HepG2 (cell line): Measurements from ENCODE around the gene REST. TPM values are rescaled to one million over a fixed set of nuclear protein-coding genes. Genes with fewer than 3 reads are reported as not detected.

Source experiments
- ARNT ChIP-seq: fragments of 450-650 bp; IDR thresholded peaks from 2 replicates; pipeline ENCODE4 v1.6.1; 2017
- CEBPZ ChIP-seq: IDR thresholded peaks from 2 replicates; pipeline ENCODE4 v1.6.1; 2012; ENCODE audit warnings: low read length, improper control_type of control experiment
- CHD2 ChIP-seq: IDR thresholded peaks from 2 replicates; pipeline ENCODE4 v1.6.1; 2011; ENCODE audit warnings: low read depth, low read length, improper control_type of control experiment
- FLYWCH1 ChIP-seq: sonication (generic); formaldehyde crosslinking; IDR thresholded peaks from 2 replicates; pipeline ENCODE4 v1.8.1; 2023; ENCODE audit warnings: mild to moderate bottlenecking, missing genetic modification reagents
- FOXM1 ChIP-seq: sonication (generic); formaldehyde crosslinking; IDR thresholded peaks from 2 replicates; pipeline ENCODE4 v1.5.0; 2020; ENCODE audit warnings: missing genetic modification reagents
- GLI4 ChIP-seq: sonication (generic); formaldehyde crosslinking; IDR thresholded peaks from 2 replicates; pipeline ENCODE4 v1.5.1; 2020; ENCODE audit warnings: missing genetic modification reagents, mild to moderate bottlenecking, moderate library complexity, borderline replicate concordance
- MED13 ChIP-seq: sonication (generic); formaldehyde crosslinking; IDR thresholded peaks from 2 replicates; pipeline ENCODE4 v1.5.0; 2020; ENCODE audit warnings: missing genetic modification reagents
- MLX ChIP-seq: IDR thresholded peaks from 2 replicates; pipeline ENCODE4 v1.6.1; 2016
- NKX3-1 ChIP-seq: sonication (generic); formaldehyde crosslinking; IDR thresholded peaks from 2 replicates; pipeline ENCODE4 v1.5.0; 2020; ENCODE audit warnings: missing genetic modification reagents
- PITX1 ChIP-seq: sonication (generic); formaldehyde crosslinking; IDR thresholded peaks from 2 replicates; pipeline ENCODE4 v1.5.1; 2020; ENCODE audit warnings: mild to moderate bottlenecking, missing genetic modification reagents
- REL ChIP-seq: sonication (generic); formaldehyde crosslinking; conservative IDR thresholded peaks from 2 replicates; pipeline ENCODE4 v1.8.0; 2022; ENCODE audit warnings: mild to moderate bottlenecking, missing genetic modification reagents, moderate library complexity
- RNF219 ChIP-seq: sonication (generic); formaldehyde crosslinking; IDR thresholded peaks from 2 replicates; pipeline ENCODE4 v1.5.0; 2020; ENCODE audit warnings: mild to moderate bottlenecking, missing genetic modification reagents
- RXRA ChIP-seq: sonication (generic); formaldehyde crosslinking; IDR thresholded peaks from 2 replicates; pipeline ENCODE4 v1.5.1; 2020; ENCODE audit warnings: missing genetic modification reagents
- SKI ChIP-seq: fragments of 450-650 bp; IDR thresholded peaks from one replicate; pipeline ENCODE4 v1.6.1; 2018; ENCODE audit warnings: mild to moderate bottlenecking; ENCODE audit not compliant: partially characterized antibody
- SNAPC5 ChIP-seq: sonication (generic); formaldehyde crosslinking; IDR thresholded peaks from 2 replicates; pipeline ENCODE4 v1.8.1; 2023; ENCODE audit warnings: mild to moderate bottlenecking, missing genetic modification reagents, borderline replicate concordance
- TRIM24 ChIP-seq: sonication (generic); formaldehyde crosslinking; IDR thresholded peaks from 2 replicates; pipeline ENCODE4 v1.8.0; 2022; ENCODE audit warnings: mild to moderate bottlenecking, missing genetic modification reagents
- ZBTB42 ChIP-seq: sonication (generic); formaldehyde crosslinking; IDR thresholded peaks from 2 replicates; pipeline ENCODE4 v1.5.0; 2020; ENCODE audit warnings: mild to moderate bottlenecking, missing genetic modification reagents
- ZBTB46 ChIP-seq: sonication (generic); formaldehyde crosslinking; IDR thresholded peaks from 2 replicates; pipeline ENCODE4 v1.4.0; 2020; ENCODE audit warnings: mild to moderate bottlenecking, missing genetic modification reagents, borderline replicate concordance
- ZNF260 ChIP-seq: sonication (generic); formaldehyde crosslinking; IDR thresholded peaks from 2 replicates; pipeline ENCODE4 v1.4.0; 2020; ENCODE audit warnings: missing genetic modification reagents, low read depth, mild to moderate bottlenecking, borderline replicate concordance
- ZNF451 ChIP-seq: sonication (generic); formaldehyde crosslinking; IDR thresholded peaks from 2 replicates; pipeline ENCODE4 v1.5.0; 2020; ENCODE audit warnings: mild to moderate bottlenecking, missing genetic modification reagents
- ZNF670 ChIP-seq: sonication (generic); formaldehyde crosslinking; IDR thresholded peaks from 2 replicates; pipeline ENCODE4 v1.8.0; 2022; ENCODE audit warnings: mild to moderate bottlenecking, missing genetic modification reagents, borderline replicate concordance
- ZNF768 ChIP-seq: sonication (generic); formaldehyde crosslinking; IDR thresholded peaks from 2 replicates; pipeline ENCODE4 v1.4.0; 2020; ENCODE audit warnings: missing genetic modification reagents
- ZNF776 ChIP-seq: sonication (generic); formaldehyde crosslinking; IDR thresholded peaks from 2 replicates; pipeline ENCODE4 v1.4.0; 2020; ENCODE audit warnings: mild to moderate bottlenecking, missing genetic modification reagents
- ZNF780A ChIP-seq: sonication (generic); formaldehyde crosslinking; IDR thresholded peaks from 2 replicates; pipeline ENCODE4 v1.8.0; 2022; ENCODE audit warnings: mild to moderate bottlenecking, missing genetic modification reagents, moderate library complexity
- ZNF83 ChIP-seq: sonication (generic); formaldehyde crosslinking; IDR thresholded peaks from 2 replicates; pipeline ENCODE4 v1.4.0; 2020; ENCODE audit warnings: missing genetic modification reagents, mild to moderate bottlenecking, borderline replicate concordance
- polyA plus RNA-seq, 8 experiments: library from polyadenylated mRNA; depleted of rRNA in 3 of 8; stranded (reverse) in 7 of 8; unstranded in 1 of 8; fragments of >200 nt; fragmentation: Illumina TruSeq in 4 of 8; extraction: Trizol in 4 of 8; gene quantifications; 2 replicates each; pipeline versions ENCODE4 v1.2.1 to v1.2.3, GENCODE V29; 2011 to 2016; ENCODE audit warnings: low read depth in 4 of 8, missing spikeins in 1 of 8, mixed read lengths in 1 of 8; ENCODE audit not compliant: insufficient read depth in 1 of 8
- total RNA-seq, 5 experiments: library from RNA; depleted of rRNA; stranded (reverse); fragments of >200 nt; fragmentation: Illumina TruSeq; extraction: Trizol; gene quantifications; 2 replicates each; pipeline ENCODE4 v1.2.3, GENCODE V29; 2016; ENCODE audit warnings: low read depth in 1 of 5

The REST gene
- total and polyA plus RNA-seq, 2 of the 13 experiments (the other 11 are each of a cell fraction or from before 2014, with no cell fraction given), result 12.7 to 22.4 TPM

GRCh38 chr4:56978750-56979303, 71.1 kb downstream of the REST start, which contains the start of gene POLR2B (continued):
- TF ChIP-seq ZNF670 (CRISPR knock-in tag) (no peak), ZBTB42 (no peak), ZNF780A (no peak), RXRA (0 out of 2 replicates have a peak, but pooled peaks have one; percentile 24), TRIM24 (no peak), REL (CRISPR knock-in tag) (no peak), CEBPZ (no peak), ZNF768 (CRISPR knock-in tag) (no peak), ARNT (no peak), FOXM1 (CRISPR knock-in tag) (no peak), MED13 (CRISPR knock-in tag) (no peak), ZNF260 (CRISPR knock-in tag) (no peak), GLI4 (CRISPR knock-in tag) (peak; percentile 79; the same call in 1 of the 2 replicates), PITX1 (no peak), ZNF776 (CRISPR knock-in tag) (no peak), FLYWCH1 (CRISPR knock-in tag) (no peak), ZNF83 (CRISPR knock-in tag) (no peak), MLX (no peak), ZBTB46 (CRISPR knock-in tag) (no peak), SNAPC5 (CRISPR knock-in tag) (no peak), SKI (no peak), RNF219 (CRISPR knock-in tag) (0 out of 2 replicates have a peak, but pooled peaks have one; percentile 76), NKX3-1 (no peak), ZNF451 (no peak), CHD2 (no peak)
